Hepatocyte (in vitro differentiated cells): ENCODE results near the gene PRPF31. TPM values are rescaled to one million over a fixed set of nuclear protein-coding genes. Genes with fewer than 3 reads are reported as not detected.

ENCODE experiments used
- DNase-seq: peaks from one replicate; pipeline ENCODE4 v3.0.0-alpha.2; 2016; ENCODE audit warnings: low spot score
- H2AFZ ChIP-seq: fragments of 200-600 bp; sonication (generic); 2 replicates; pipeline ENCODE4 v1.6.0; 2016; ENCODE audit warnings: antibody characterized with exemption, mild to moderate bottlenecking
- H3K27ac ChIP-seq: fragments of 200-600 bp; sonication (generic); 2 replicates; pipeline ENCODE4 v1.5.1; 2016; ENCODE audit warnings: mild to moderate bottlenecking
- H3K27me3 ChIP-seq: fragments of 200-600 bp; sonication (generic); 2 replicates; pipeline ENCODE4 v1.6.1; 2016
- H3K36me3 ChIP-seq: fragments of 200-600 bp; sonication (generic); replicated peaks from 2 replicates; pipeline ENCODE4 v1.5.1; 2016; ENCODE audit warnings: low read depth; ENCODE audit not compliant: insufficient read depth
- H3K4me1 ChIP-seq: fragments of 200-600 bp; sonication (generic); 2 replicates; pipeline ENCODE4 v1.5.1; 2016; ENCODE audit warnings: mild to moderate bottlenecking, moderate library complexity; ENCODE audit not compliant: insufficient read depth
- H3K4me2 ChIP-seq: fragments of 200-600 bp; sonication (generic); 2 replicates; pipeline ENCODE4 v1.6.0; 2016
- H3K4me3 ChIP-seq: fragments of 200-600 bp; sonication (generic); 2 replicates; pipeline ENCODE4 v1.5.1; 2016; ENCODE audit warnings: mild to moderate bottlenecking
- H3K79me2 ChIP-seq: fragments of 200-600 bp; sonication (generic); 2 replicates; pipeline ENCODE4 v1.6.0; 2017; ENCODE audit warnings: mild to moderate bottlenecking
- H3K9me2 ChIP-seq: fragments of 200-600 bp; sonication (generic); replicated peaks from 2 replicates; pipeline ENCODE4 v1.6.0; 2017; ENCODE audit warnings: mild to moderate bottlenecking; ENCODE audit not compliant: insufficient read depth
- H3K9me3 ChIP-seq: fragments of 200-600 bp; sonication (generic); 2 replicates; pipeline ENCODE4 v1.5.1; 2016; ENCODE audit warnings: low read depth, mild to moderate bottlenecking
- H4K20me1 ChIP-seq: fragments of 200-600 bp; sonication (generic); 2 replicates; pipeline ENCODE4 v1.6.0; 2016; ENCODE audit warnings: mild to moderate bottlenecking; ENCODE audit not compliant: insufficient read depth, poor library complexity, severe bottlenecking
- EZH2 ChIP-seq: fragments of 200-600 bp; sonication (generic); IDR thresholded peaks from 2 replicates; pipeline ENCODE4 v1.6.1; 2016; ENCODE audit warnings: antibody characterized with exemption, mild to moderate bottlenecking, borderline replicate concordance
- EZH2phosphoT487 ChIP-seq: fragments of 200-600 bp; sonication (generic); IDR thresholded peaks from one replicate; pipeline ENCODE4 v1.6.1; 2018; ENCODE audit warnings: antibody characterized with exemption, mild to moderate bottlenecking, low read depth, moderate library complexity; ENCODE audit not compliant: unreplicated experiment, severe bottlenecking
- WGBS: methylation state at CpG from one replicate; pipeline ENCODE4 v1.1.6; 2016; ENCODE audit warnings: low lambda C conversion rate; ENCODE audit errors: missing lambda C conversion rate; 5-methylcytosine and 5-hydroxymethylcytosine counted together
- polyA plus RNA-seq: library from polyadenylated mRNA; unstranded; fragments of >200 nt; fragmentation: Nextera tagmentation; extraction: Ambion mirVana; gene quantifications from 2 replicates; pipeline ENCODE4 v1.2.1, GENCODE V29; 2016
- total RNA-seq: library from RNA; depleted of rRNA; stranded (reverse); fragments of >200 nt; gene quantifications from 2 replicates; pipeline ENCODE4 v1.2.3, GENCODE V29; 2014
- TF ChIP-seq, protein P1 (sequence below): fragments of 200-600 bp; sonication (generic); IDR thresholded peaks from 2 replicates; pipeline ENCODE4 v1.5.1; 2016; ENCODE audit warnings: antibody characterized with exemption, mild to moderate bottlenecking; ENCODE audit not compliant: poor library complexity

PRPF31 gene
- total and polyA plus RNA-seq, 2 experiments from 2014 or later = 59.7 to 77.6 TPM

DNA sequence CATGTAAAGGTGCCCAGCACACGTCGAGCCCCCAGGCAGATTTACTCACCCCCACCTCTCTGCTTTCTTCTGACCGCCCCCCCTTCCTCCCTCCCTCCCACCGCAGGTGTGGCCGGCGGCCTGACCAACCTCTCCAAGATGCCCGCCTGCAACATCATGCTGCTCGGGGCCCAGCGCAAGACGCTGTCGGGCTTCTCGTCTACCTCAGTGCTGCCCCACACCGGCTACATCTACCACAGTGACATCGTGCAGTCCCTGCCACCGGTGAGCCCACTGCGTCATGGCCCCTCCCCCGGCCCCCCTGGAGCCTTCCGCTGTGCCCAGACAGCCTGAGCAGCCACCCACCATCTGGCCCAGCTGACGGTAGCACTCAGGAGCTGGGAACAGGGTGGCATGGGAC is 8.8 kb downstream of the PRPF31 start:
- Histone ChIP-seq H2AFZ (no peak overlapping the region), H4K20me1 (no peaks in the 10 kb centered on the region), H3K36me3 (no peaks in the 10 kb centered on the region), H3K4me1 (no peaks in the 10 kb centered on the region), H3K79me2 (no peaks in the 10 kb centered on the region), H3K4me2 (no peak overlapping the region), H3K9me3 (no peaks in the 10 kb centered on the region), H3K27ac (no peak overlapping the region), H3K4me3 (no peak overlapping the region), H3K9me2 (no peaks in the 10 kb centered on the region), H3K27me3 (no peaks in the 10 kb centered on the region)
- no peak for DNase-seq
- TF ChIP-seq EZH2phosphoT487 (no peak), EZH2 (no peak)
- TF ChIP-seq, protein P1, sequence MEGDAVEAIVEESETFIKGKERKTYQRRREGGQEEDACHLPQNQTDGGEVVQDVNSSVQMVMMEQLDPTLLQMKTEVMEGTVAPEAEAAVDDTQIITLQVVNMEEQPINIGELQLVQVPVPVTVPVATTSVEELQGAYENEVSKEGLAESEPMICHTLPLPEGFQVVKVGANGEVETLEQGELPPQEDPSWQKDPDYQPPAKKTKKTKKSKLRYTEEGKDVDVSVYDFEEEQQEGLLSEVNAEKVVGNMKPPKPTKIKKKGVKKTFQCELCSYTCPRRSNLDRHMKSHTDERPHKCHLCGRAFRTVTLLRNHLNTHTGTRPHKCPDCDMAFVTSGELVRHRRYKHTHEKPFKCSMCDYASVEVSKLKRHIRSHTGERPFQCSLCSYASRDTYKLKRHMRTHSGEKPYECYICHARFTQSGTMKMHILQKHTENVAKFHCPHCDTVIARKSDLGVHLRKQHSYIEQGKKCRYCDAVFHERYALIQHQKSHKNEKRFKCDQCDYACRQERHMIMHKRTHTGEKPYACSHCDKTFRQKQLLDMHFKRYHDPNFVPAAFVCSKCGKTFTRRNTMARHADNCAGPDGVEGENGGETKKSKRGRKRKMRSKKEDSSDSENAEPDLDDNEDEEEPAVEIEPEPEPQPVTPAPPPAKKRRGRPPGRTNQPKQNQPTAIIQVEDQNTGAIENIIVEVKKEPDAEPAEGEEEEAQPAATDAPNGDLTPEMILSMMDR = no peak
- WGBS = 94% methylated on average over 16 of the region's 19 CpGs

DNA sequence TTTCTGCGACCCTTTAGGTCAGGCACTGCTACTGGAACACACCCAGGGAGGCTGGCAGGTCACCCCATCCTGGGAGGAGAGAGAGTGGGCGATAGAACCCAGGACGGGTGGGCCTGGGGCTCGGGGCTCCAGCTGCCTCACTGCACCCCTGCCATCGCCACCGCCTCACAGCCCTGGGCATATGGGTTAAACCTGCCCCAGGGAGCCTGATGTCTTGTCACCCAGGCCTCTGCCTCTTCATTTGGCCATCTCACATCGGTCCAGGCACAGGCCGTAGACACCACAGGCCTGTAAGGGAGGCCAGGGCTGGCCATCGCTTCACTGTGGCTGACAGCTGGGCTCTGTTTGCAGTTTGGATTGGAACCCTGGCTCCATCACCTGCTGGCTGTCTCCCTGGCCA is 10.2 kb downstream of the PRPF31 start:
- DNase-seq = no peak
- H3K4me3 ChIP-seq = no peak overlapping the region
- TF ChIP-seq, protein P1 = no peak
- TF ChIP-seq EZH2phosphoT487 (no peak), EZH2 (no peak)
- H3K9me3 ChIP-seq = no peaks in the 10 kb centered on the region
- no peaks in the 10 kb centered on the region for H3K36me3 ChIP-seq
- H2AFZ ChIP-seq = no peak overlapping the region
- H3K4me2 ChIP-seq = no peak overlapping the region
- H3K27me3 ChIP-seq = no peaks in the 10 kb centered on the region
- no peaks in the 10 kb centered on the region for H3K79me2 ChIP-seq
- no peaks in the 10 kb centered on the region for H4K20me1 ChIP-seq
- H3K9me2 ChIP-seq = no peaks in the 10 kb centered on the region
- no peaks in the 10 kb centered on the region for H3K4me1 ChIP-seq
- 98% methylated on average over 9 of the region's 9 CpGs for WGBS
- no peak overlapping the region for H3K27ac ChIP-seq

DNA sequence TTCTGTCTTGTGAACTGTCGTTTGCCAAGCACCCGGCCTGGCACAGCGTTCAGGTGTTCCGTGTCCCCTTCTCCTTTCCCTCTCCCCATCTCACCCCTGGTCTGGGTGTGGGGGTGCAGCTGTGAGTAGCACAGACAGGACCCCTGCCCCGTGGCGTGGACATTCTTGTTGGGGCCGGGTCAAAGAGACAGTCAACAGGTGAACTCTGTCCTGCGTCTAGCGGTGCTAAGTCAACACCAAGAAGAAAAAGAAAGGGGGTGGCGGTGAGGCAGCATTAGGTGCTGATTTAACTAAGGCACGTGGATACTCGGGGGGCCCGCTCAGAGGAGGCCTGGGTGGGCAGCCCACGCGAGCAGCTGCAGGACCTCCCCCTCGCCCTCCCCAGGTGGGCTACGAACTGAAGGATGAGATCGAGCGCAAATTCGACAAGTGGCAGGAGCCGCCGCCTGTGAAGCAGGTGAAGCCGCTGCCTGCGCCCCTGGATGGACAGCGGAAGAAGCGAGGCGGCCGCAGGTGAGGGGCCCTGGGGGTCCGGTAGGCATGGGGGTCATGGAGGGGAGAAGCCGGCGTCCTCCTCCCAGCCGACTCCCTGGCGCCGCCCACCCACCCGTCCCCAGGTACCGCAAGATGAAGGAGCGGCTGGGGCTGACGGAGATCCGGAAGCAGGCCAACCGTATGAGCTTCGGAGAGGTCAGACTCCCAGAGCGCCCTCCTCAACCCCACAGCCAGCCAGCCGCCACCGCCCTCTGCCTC is 12.3 kb downstream of the PRPF31 start:
- no peak for TF ChIP-seq EZH2phosphoT487
- TF ChIP-seq EZH2 = no peak
- TF ChIP-seq, protein P1 = no peak
- Histone ChIP-seq H2AFZ (no peak overlapping the region), H3K9me3 (no peaks in the 10 kb centered on the region), H3K4me2 (no peak overlapping the region), H3K4me3 (no peak overlapping the region), H3K79me2 (no peaks in the 10 kb centered on the region), H3K4me1 (no peaks in the 10 kb centered on the region), H3K27me3 (no peaks in the 10 kb centered on the region), H3K27ac (no peak overlapping the region), H3K9me2 (no peaks in the 10 kb centered on the region), H3K36me3 (no peaks in the 10 kb centered on the region), H4K20me1 (no peaks in the 10 kb centered on the region)
- WGBS = 90% methylated on average over 28 of the region's 44 CpGs
- no peak for DNase-seq

DNA sequence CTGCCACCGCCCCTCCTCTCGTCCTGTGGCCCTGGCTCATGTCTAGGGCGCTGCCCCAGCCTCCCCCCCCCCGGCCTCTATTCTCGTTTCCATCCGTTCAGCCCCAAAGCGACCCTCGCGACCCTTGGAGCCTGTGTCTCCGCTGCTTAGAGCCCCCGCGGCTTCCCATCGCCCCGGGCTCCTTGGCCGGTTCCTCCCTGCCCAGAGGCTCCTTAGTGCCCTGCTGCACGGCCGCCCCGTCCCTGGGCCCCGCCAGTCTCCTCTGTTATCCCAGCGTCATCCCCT is 12.8 kb downstream of the PRPF31 start:
- H3K79me2 ChIP-seq = no peaks in the 10 kb centered on the region
- no peaks in the 10 kb centered on the region for H3K9me3 ChIP-seq
- H3K27me3 ChIP-seq = no peaks in the 10 kb centered on the region
- H3K4me1 ChIP-seq = no peaks in the 10 kb centered on the region
- H3K27ac ChIP-seq = no peak overlapping the region
- WGBS = 95% methylated on average over 11 of the region's 20 CpGs
- H3K4me2 ChIP-seq = no peak overlapping the region
- H3K36me3 ChIP-seq = no peaks in the 10 kb centered on the region
- H3K4me3 ChIP-seq = no peak overlapping the region
- no peaks in the 10 kb centered on the region for H4K20me1 ChIP-seq
- H2AFZ ChIP-seq = no peak overlapping the region
- no peak for DNase-seq
- TF ChIP-seq, protein P1 = no peak
- H3K9me2 ChIP-seq = no peaks in the 10 kb centered on the region
